T-helper 2 cell (primary cell): ENCODE measurements around the gene TATDN2.
A peak's percentile ranks its signal among the peaks of the same experiment; 100 is the strongest.
"Not testable (repeated sequence)": the region's sequence is repeated elsewhere in the genome, so short reads cannot be mapped to it uniquely, and the experiment has no call there.

ENCODE experiments used
- DNase-seq, 5 experiments: peaks; one replicate each; pipeline versions ENCODE4 v3.0.0 to v3.0.0-alpha.2; 2012 to 2022

TATDN2 gene

GRCh38 chr3:10292505-10293419 lies 44.5 kb downstream of the TATDN2 start, which contains the start of gene GHRL:
Gene GHRL, minus strand, starts transcription at chr3:10292947. Its CDS starts 2,767 bp downstream, at chr3:10290180.
- DNase-seq = no peak

- no peak for DNase-seq
Observed at GRCh38 chr3:10294030-10294586, 45.8 kb downstream of the TATDN2 start.

GRCh38 chr3:10298064-10298463 lies 49.8 kb downstream of the TATDN2 start:
- DNase-seq = not testable (repeated sequence)

DNA sequence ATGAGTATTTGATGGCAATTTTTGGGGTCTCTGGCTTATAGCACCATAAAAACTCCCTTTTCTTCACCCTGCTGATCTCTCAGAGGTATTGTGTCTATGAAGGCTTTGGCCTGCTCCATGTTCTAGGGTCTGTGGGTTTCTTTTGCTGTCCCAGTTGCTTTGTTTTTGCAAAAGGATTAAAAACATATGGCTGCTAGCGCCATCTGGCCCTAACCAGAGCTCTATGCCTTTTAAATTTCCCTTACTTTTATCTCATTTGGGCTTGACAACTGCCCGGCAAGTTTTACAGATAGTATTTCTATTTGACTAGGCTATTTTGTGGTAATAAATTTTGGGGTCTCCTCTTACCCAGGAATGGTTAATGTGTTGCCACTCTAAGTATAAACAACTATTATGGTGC lies 50.9 kb downstream of the TATDN2 start:
- no peak for DNase-seq

DNA sequence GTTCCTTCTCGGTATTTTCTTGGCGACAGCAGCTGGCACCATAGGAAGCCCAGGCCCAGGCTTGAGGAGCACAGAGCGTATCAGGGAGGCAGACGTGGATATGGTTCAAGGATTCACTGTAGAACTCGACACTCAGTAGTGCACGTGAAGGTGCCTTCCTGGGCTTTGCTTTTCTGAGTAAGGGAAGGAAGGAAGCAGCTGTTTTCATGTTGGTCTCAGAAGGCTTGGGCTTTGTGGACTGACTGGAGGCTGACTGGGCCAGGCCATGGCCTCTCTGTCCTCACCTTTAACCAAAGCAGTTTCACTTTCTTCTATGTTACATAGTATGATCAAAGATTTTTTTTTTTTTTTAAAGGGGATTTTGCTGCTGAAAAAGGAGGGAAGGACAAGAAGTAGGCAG lies 51.4 kb downstream of the TATDN2 start:
- no peak for DNase-seq

DNA sequence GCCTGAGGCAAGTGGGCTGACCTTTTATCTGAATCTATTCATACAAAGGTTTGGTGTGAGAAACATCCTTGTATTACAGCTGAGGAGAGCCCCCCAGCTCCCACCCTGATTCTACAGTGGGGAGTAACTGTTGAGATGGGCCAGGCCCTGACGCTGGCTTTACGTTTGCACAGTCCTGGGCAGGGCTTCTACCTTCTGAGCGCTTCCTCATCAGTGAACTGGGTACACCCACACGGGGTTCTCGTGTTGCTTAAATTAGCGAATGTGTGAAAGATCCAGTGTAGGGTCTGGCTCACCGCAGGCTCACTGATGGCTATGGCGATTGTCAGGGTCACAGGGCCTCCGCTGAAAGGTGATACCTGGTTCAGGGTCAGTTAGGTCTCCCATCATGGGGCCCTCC lies 51.8 kb downstream of the TATDN2 start:
- DNase-seq = no peak

- no peak for DNase-seq
Observed at GRCh38 chr3:10303105-10303504, 54.8 kb downstream of the TATDN2 start.

DNA sequence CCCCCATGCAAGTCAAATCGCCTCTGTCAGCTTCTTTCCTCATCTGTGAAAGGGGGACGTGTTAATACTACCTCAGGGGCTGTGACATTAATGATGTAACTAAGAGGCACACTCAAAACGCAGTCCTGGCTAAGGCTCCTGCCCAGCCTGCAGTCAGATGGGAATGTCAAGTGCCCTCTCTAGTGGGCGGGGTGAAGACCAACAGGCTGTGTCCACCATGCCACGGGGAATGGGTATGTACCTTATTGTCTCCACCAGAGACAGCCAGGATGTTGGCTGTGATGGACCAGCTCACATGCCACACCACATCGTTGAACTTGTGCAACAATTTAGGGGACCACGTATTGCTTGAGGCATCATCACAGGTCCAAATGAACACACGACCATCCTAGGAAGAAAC lies 55.5 kb downstream of the TATDN2 start:
- no peak for DNase-seq

DNA sequence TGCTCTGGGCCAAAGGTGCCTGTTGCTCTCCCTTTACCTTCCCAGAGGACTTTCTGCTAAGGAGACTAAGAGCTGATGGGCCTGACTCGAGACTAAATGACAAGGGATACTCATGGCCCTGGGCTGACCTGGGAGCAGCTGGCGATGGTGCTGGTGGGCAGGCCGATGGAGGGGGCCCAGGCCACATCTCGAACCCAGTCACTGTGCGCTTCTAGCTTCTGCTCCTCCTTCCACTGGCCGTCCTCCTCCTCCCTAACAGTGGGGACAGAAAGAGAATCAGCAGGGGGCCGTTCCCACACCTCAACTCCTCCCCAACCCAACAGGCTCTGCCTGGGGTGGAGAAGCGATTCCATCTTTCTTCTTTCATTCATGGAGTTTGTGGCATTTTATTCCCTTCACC lies 56.6 kb downstream of the TATDN2 start:
- no peak for DNase-seq

- no peak for DNase-seq
Observed at GRCh38 chr3:10305331-10305902, 57.2 kb downstream of the TATDN2 start.

GRCh38 chr3:10306156-10306555 lies 57.9 kb downstream of the TATDN2 start:
- no peak for DNase-seq

- no peak for DNase-seq
Observed at GRCh38 chr3:10308678-10309077, 60.4 kb downstream of the TATDN2 start.

DNA sequence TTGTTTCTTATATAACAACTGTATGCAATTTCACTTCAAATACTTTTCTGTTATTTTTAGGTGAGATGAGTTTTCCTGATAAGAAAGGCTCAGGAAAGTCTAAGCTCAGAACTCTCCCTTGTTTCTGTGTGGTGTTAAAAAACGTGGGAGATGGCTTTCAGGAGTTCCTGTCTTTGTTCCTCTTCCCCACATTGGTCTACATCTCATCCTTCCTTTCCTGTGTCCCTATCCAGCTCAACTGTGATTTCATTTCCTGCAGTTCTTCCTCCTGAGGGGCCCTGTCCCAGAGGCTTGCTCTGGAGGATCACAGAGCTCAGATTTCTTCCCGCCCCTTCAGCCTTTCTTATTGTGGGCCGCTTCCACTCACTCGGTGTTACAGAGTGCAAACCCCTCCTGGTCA lies 61.5 kb downstream of the TATDN2 start:
- DNase-seq = no peak

DNA sequence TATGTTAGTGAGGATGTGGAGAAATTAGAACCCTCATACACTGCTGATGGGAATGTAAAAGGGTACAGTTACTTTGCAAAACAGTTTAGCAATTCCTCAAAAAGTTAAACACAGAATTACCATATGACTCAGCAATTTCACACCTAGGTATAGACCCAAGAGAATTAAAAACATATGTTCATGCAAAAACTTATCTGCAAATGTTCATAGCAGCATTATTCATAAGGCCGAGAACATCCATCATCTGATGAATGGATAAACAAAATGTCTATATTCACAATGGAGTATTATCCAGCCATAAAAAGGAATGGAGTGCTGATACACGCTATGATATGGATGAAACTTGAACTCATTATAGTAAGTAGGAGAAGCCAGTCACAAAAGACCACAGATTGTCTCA lies 62.3 kb downstream of the TATDN2 start:
- DNase-seq = no peak

DNA sequence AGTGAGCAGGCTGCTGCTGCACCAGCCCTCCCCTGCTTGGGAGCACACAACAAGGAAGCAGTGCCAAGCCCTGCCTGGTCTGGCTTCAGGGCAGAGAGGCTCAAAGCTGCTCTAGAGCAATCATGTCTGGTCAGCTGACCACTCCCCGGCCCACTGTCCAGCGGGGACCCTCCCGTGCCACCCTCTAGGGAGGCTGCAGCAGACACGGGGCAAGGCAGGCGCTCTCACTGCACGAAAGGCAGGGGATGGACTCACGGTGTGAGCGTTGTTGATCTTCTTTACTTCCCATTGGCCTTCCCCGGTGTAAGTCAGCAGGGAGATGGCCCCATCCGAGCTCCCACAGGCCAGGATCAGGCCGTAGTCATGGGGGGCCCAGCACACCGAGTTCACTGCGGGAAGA lies 63.5 kb downstream of the TATDN2 start:
- DNase-seq = no peak

- DNase-seq = no peak
Observed at GRCh38 chr3:10312391-10312790, 64.1 kb downstream of the TATDN2 start.

DNA sequence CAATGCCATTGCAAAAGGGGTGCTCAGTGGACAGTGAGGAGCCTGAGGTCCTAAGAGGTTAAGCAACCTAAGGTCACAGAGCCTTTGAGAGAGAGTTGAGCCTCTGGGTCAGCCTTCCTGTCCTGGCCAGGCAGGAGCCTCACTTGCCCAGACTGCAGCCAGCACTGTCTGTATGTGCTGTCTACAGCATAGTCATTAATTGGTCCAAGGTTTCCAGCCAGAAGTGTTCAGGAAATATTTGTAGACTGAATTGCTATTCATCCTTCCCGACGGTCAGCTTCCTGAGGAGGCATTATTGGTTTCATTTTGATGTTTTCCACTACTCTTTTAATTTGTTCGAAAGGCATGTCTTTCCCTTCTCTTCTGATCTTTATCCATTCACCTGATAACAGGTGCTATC lies 64.6 kb downstream of the TATDN2 start:
- DNase-seq = no peak

- DNase-seq = no peak
Observed at GRCh38 chr3:10315101-10315500, 66.8 kb downstream of the TATDN2 start.

- no peak for DNase-seq
Observed at GRCh38 chr3:10315771-10316344, 67.6 kb downstream of the TATDN2 start.

DNA sequence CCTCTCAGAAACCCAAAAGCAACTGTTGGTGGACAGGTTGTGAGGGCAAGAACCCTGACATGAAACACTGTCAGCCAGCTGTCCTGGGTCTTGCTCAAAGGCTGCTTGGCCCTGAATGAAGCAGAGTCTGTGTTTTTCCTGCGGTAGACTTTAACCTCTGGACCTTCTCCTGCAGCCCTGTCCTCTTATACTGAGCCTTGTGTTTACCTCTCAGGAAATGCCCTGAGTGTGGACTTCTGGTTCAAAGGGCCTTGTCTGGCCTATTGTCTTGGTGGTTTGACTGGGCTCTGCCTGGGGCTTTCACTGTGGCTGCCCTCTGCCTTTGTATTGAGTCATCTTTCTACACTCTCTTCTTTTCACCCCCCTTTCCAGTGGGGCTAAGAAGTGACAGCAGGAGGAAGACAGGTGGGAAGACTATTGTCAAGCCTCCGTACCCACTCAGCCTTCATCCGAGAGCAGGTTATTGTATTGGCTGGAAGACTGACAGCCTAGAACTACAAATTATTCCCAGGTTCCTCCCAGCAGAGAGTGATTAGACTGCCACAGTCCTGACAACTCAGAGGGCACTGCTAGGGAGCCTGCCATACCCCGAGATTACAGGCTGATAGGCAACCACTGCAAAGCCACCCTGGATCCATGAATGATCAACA lies 69.2 kb downstream of the TATDN2 start:
- DNase-seq = no peak

DNA sequence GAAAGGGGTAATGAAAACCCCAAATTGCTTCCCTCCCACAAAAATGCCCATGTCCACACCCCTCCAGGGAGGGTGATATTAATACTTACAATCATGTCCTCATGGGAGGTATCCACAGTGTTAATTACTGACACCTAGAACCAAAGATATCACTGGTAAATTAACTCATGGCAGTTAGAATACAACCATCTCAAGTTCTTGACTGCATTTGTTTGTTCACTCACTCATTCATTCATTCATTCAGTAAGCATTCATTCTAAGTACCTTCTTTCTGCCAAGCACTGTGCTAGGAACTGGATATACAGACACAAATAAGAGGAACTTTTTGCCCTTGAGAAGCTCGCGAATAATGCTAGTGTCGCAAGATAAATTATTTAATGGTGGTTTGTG lies 69.7 kb downstream of the TATDN2 start:
- DNase-seq = no peak

- peak in 1 of 5 experiments; percentile 23 for DNase-seq
Observed at GRCh38 chr3:10319251-10319650, 71.0 kb downstream of the TATDN2 start.

GRCh38 chr3:10319804-10320203 lies 71.5 kb downstream of the TATDN2 start:
- peak in 1 of 5 experiments; percentile 22 for DNase-seq
